ENCODE data around the gene PRDX5.

The PRDX5 gene

GRCh38 chr11:64358536-64358906 is 40.6 kb downstream of the PRDX5 start:
- peak; percentile 46 for DNase-seq (ENCODE audit: low spot score)
- no peak for TF ChIP-seq CTCF (IDR thresholded peaks at IDR 0.05; ENCODE audit: borderline replicate concordance, control extremely low read depth, extremely low read depth, insufficient read depth, missing control alignments)
- in situ Hi-C loops (cut with MboI; ENCODE audit: low sequenced_read_pairs, unreplicated experiment), result no loop called here

- in situ Hi-C loops (cut with MboI; ENCODE audit: low sequenced_read_pairs, unreplicated experiment), result no loop called here
- TF ChIP-seq CTCF (IDR thresholded peaks at IDR 0.05; ENCODE audit: borderline replicate concordance, control extremely low read depth, extremely low read depth, insufficient read depth, missing control alignments), result no peak
- peak; percentile 95 for DNase-seq (ENCODE audit: low spot score)
Measured at GRCh38 chr11:64358907-64359711, 41.2 kb downstream of the PRDX5 start, which contains the start of gene RPS6KA4. RPS6KA4 (plus strand) TSS chr11:64359162; CDS start chr11:64359236, 74 bp downstream.

- in situ Hi-C loops (cut with MboI; ENCODE audit: low sequenced_read_pairs, unreplicated experiment), result no loop called here
- no peak for TF ChIP-seq CTCF (IDR thresholded peaks at IDR 0.05; ENCODE audit: borderline replicate concordance, control extremely low read depth, extremely low read depth, insufficient read depth, missing control alignments)
- DNase-seq (ENCODE audit: low spot score), result peak; percentile 72
Measured at GRCh38 chr11:64359712-64360445, 42.0 kb downstream of the PRDX5 start.

- DNase-seq (ENCODE audit: low spot score), result peak; percentile 44
- in situ Hi-C loops (cut with MboI; ENCODE audit: low sequenced_read_pairs, unreplicated experiment), result no loop called here
- TF ChIP-seq CTCF (IDR thresholded peaks at IDR 0.05; ENCODE audit: borderline replicate concordance, control extremely low read depth, extremely low read depth, insufficient read depth, missing control alignments), result no peak
Measured at GRCh38 chr11:64360448-64360921, 42.6 kb downstream of the PRDX5 start.

GRCh38 chr11:64361659-64362058 is 43.7 kb downstream of the PRDX5 start:
- TF ChIP-seq CTCF (IDR thresholded peaks at IDR 0.05; ENCODE audit: borderline replicate concordance, control extremely low read depth, extremely low read depth, insufficient read depth, missing control alignments), result no peak
- in situ Hi-C loops (cut with MboI; ENCODE audit: low sequenced_read_pairs, unreplicated experiment), result no loop called here
- DNase-seq (ENCODE audit: low spot score), result peak; percentile 28

GRCh38 chr11:64362339-64362738 is 44.4 kb downstream of the PRDX5 start:
- in situ Hi-C loops (cut with MboI; ENCODE audit: low sequenced_read_pairs, unreplicated experiment), result no loop called here
- no peak for TF ChIP-seq CTCF (IDR thresholded peaks at IDR 0.05; ENCODE audit: borderline replicate concordance, control extremely low read depth, extremely low read depth, insufficient read depth, missing control alignments)
- no peak for DNase-seq (ENCODE audit: low spot score)
